ENCODE measurements around the gene SLC6A3.
"Not testable (repeated sequence)": the region's sequence is repeated elsewhere in the genome, so short reads cannot be mapped to it uniquely, and the experiment has no call there.

The SLC6A3 gene

GRCh38 chr5:1476967-1477310, 31.7 kb upstream of the SLC6A3 start:
- Histone ChIP-seq H3K9me3 (no peaks in the 10 kb centered on the region), H3K36me3 (peaks cover 57% of the 10 kb centered on the region), H3K27me3 (no peaks in the 10 kb centered on the region), H3K27ac (peak overlapping the region; percentile 97), H3K4me1 (ENCODE audit: control insufficient read depth in 1 of 2, insufficient read depth in 1 of 2, low read depth in 1 of 2, low read length in 1 of 2) (peaks cover 79 to 82% of the 10 kb centered on the region in 2 experiments), H3K4me3 (ENCODE audit: low read depth in 1 of 2, low read length in 1 of 2) (peak overlapping the region; percentile 8 to 21)
- no peak for TF ChIP-seq CTCF (IDR thresholded peaks at IDR 0.05)

- Histone ChIP-seq H3K9me3 (no peaks in the 10 kb centered on the region), H3K27ac (peak overlapping the region; percentile 97), H3K4me3 (ENCODE audit: low read depth in 1 of 2, low read length in 1 of 2) (peak overlapping the region; percentile 8 to 21), H3K27me3 (no peaks in the 10 kb centered on the region), H3K36me3 (peaks cover 62% of the 10 kb centered on the region), H3K4me1 (ENCODE audit: control insufficient read depth in 1 of 2, insufficient read depth in 1 of 2, low read depth in 1 of 2, low read length in 1 of 2) (peaks cover 73 to 76% of the 10 kb centered on the region in 2 experiments)
- no peak for TF ChIP-seq CTCF (IDR thresholded peaks at IDR 0.05)
Measured at GRCh38 chr5:1476181-1476966, 31.1 kb upstream of the SLC6A3 start.

GRCh38 chr5:1475544-1475900, 30.3 kb upstream of the SLC6A3 start:
- H3K36me3 ChIP-seq = peaks cover 71% of the 10 kb centered on the region
- not testable (repeated sequence) for H3K4me3 ChIP-seq (ENCODE audit: low read depth in 1 of 2, low read length in 1 of 2); H3K9me3 ChIP-seq; H3K27me3 ChIP-seq
- H3K27ac ChIP-seq = peak overlapping the region; percentile 97
- H3K4me1 ChIP-seq (ENCODE audit: control insufficient read depth in 1 of 2, insufficient read depth in 1 of 2, low read depth in 1 of 2, low read length in 1 of 2) = peaks cover 65 to 68% of the 10 kb centered on the region in 2 experiments

- Histone ChIP-seq H3K9me3 (no peaks in the 10 kb centered on the region), H3K27me3 (no peaks in the 10 kb centered on the region), H3K36me3 (peaks cover 76% of the 10 kb centered on the region), H3K4me1 (ENCODE audit: control insufficient read depth in 1 of 2, insufficient read depth in 1 of 2, low read depth in 1 of 2, low read length in 1 of 2) (peaks cover 60 to 63% of the 10 kb centered on the region in 2 experiments), H3K27ac (peak overlapping the region; percentile 97), H3K4me3 (ENCODE audit: low read depth in 1 of 2, low read length in 1 of 2) (no peak overlapping the region)
- TF ChIP-seq CTCF (IDR thresholded peaks at IDR 0.05) = no peak
Measured at GRCh38 chr5:1474866-1475543, 29.8 kb upstream of the SLC6A3 start.

- peaks cover 83% of the 10 kb centered on the region for H3K36me3 ChIP-seq
Measured at GRCh38 chr5:1474183-1474839, 29.1 kb upstream of the SLC6A3 start.

More at GRCh38 chr5:1474183-1474839, 29.1 kb upstream of the SLC6A3 start:
- Histone ChIP-seq H3K4me1 (ENCODE audit: control insufficient read depth in 1 of 2, insufficient read depth in 1 of 2, low read depth in 1 of 2, low read length in 1 of 2) (peaks cover 53 to 56% of the 10 kb centered on the region in 2 experiments), H3K4me3 (ENCODE audit: low read depth in 1 of 2, low read length in 1 of 2) (no peak overlapping the region), H3K27ac (peak overlapping the region; percentile 97), H3K9me3 (no peaks in the 10 kb centered on the region), H3K27me3 (no peaks in the 10 kb centered on the region)
- no peak for TF ChIP-seq CTCF (IDR thresholded peaks at IDR 0.05)
